Upper lobe of left lung (tissue), 4 donors: ENCODE measurements around the gene USP47.

ENCODE experiments used
- CTCF ChIP-seq, 6 experiments: fragments of 450-650 bp in 4 of 6; fragments of 200-600 bp in 2 of 6; sonication (generic) in 2 of 6; IDR thresholded peaks; one replicate each; pipeline ENCODE4 v1.5.1; 2016 to 2019; ENCODE audit warnings: antibody characterized with exemption in 6 of 6
- EP300 ChIP-seq, 4 donors: sonication (generic); formaldehyde crosslinking; IDR thresholded peaks; one replicate each; pipeline ENCODE4 v1.5.1; 2017; ENCODE audit warnings: antibody characterized with exemption in 4 of 4, control low read depth in 2 of 4
- POLR2A ChIP-seq, 4 donors: fragments of 450-650 bp; IDR thresholded peaks; one replicate each; pipeline ENCODE4 v1.5.1; 2016 to 2017; ENCODE audit warnings: antibody characterized with exemption in 4 of 4, mild to moderate bottlenecking in 2 of 4
- POLR2AphosphoS5 ChIP-seq, 2 donors: sonication (generic); formaldehyde crosslinking; IDR thresholded peaks; one replicate each; pipeline ENCODE4 v1.5.1; 2017; ENCODE audit warnings: antibody characterized with exemption in 2 of 2

GRCh38 chr11:11963067-11963466, 121.3 kb downstream of the USP47 start:
- TF ChIP-seq CTCF (IDR thresholded peaks at IDR 0.05) (no peak), POLR2AphosphoS5 (IDR thresholded peaks at IDR 0.05) (no peak), EP300 (IDR thresholded peaks at IDR 0.05) (no peak), POLR2A (IDR thresholded peaks at IDR 0.05) (no peak)
